K562 (cell line): ENCODE results near the gene TXLNA. TPM values are rescaled to one million over a fixed set of nuclear protein-coding genes. Genes with fewer than 3 reads are reported as not detected.

Experiments
- BDP1 ChIP-seq: IDR thresholded peaks from 3 replicates; pipeline ENCODE4 v1.6.1; 2011; ENCODE audit not compliant: insufficient read length, insufficient read depth
- COPS2 ChIP-seq: fragments of 450-650 bp; conservative IDR thresholded peaks from 2 replicates; pipeline ENCODE4 v1.6.1; 2016; ENCODE audit warnings: mild to moderate bottlenecking, moderate library complexity
- EWSR1 ChIP-seq: fragments of 450-650 bp; IDR thresholded peaks from 2 replicates; pipeline ENCODE4 v1.6.1; 2018; ENCODE audit warnings: borderline replicate concordance, mild to moderate bottlenecking, low read depth, moderate library complexity; ENCODE audit not compliant: partially characterized antibody
- KLF10 ChIP-seq: fragments of 250-450 bp; sonication (Bioruptor Pico); IDR thresholded peaks from 2 replicates; pipeline ENCODE4 v1.6.1; 2021; ENCODE audit warnings: matching md5 sums
- LEF1 ChIP-seq: fragments of 450-650 bp; IDR thresholded peaks from 2 replicates; pipeline ENCODE4 v1.6.1; 2016; ENCODE audit warnings: mild to moderate bottlenecking
- SMARCC2 ChIP-seq: fragments of 450-650 bp; IDR thresholded peaks from 2 replicates; pipeline ENCODE4 v1.6.1; 2017; ENCODE audit warnings: antibody characterized with exemption, moderate library complexity, mild to moderate bottlenecking, low read depth
- ZKSCAN1 ChIP-seq: fragments of 150-350 bp; IDR thresholded peaks from 2 replicates; pipeline ENCODE4 v1.6.1; 2016; ENCODE audit warnings: low read depth, low read length
- ZNF354B ChIP-seq: fragments of 250-450 bp; sonication (Bioruptor Pico); IDR thresholded peaks from 2 replicates; pipeline ENCODE4 v1.4.0; 2020
- ZNF384 ChIP-seq: IDR thresholded peaks from 2 replicates; pipeline ENCODE4 v1.6.1; 2012; ENCODE audit warnings: low read depth, low read length, improper control_type of control experiment
- ZNF431 ChIP-seq: sonication (generic); formaldehyde crosslinking; IDR thresholded peaks from 2 replicates; pipeline ENCODE4 v1.8.0; 2022; ENCODE audit warnings: mild to moderate bottlenecking, missing genetic modification reagents
- polyA plus RNA-seq, 8 experiments: library from polyadenylated mRNA; depleted of rRNA in 4 of 8; stranded (reverse) in 5 of 8; unstranded in 3 of 8; fragments of >200 nt; fragmentation: Nextera tagmentation in 2 of 8; fragmentation: Illumina TruSeq in 1 of 8; extraction: Ambion mirVana in 2 of 8; extraction: Trizol in 1 of 8; gene quantifications; 2 replicates each; pipeline versions ENCODE4 v1.2.1 to v1.2.3, GENCODE V29; 2011 to 2014; ENCODE audit warnings: inconsistent platforms in 1 of 8, missing spikeins in 1 of 8
- total RNA-seq, 7 experiments: library from RNA; depleted of rRNA in 6 of 7; stranded (reverse); fragments of >200 nt in 6 of 7; fragmentation: Illumina TruSeq in 2 of 7; extraction: Trizol in 2 of 7; gene quantifications; 2 replicates each; pipeline versions ENCODE4 v1.2.1 to v1.2.3, GENCODE V29; 2011 to 2021; ENCODE audit warnings: low replicate concordance in 1 of 7
- TF ChIP-seq, protein P1 (sequence below), 2 experiments: fragments of 450-650 bp; IDR thresholded peaks; 2 replicates each; pipeline ENCODE4 v1.6.1; 2018; ENCODE audit warnings: mild to moderate bottlenecking in 2 of 2, low read depth in 1 of 2; ENCODE audit not compliant: partially characterized antibody in 2 of 2
- TF ChIP-seq, protein P2 (sequence below): IDR thresholded peaks from 2 replicates; pipeline ENCODE4 v1.6.1; 2016; ENCODE audit warnings: missing genetic modification characterization, missing compliant biosample characterization
- TF ChIP-seq, protein P3 (sequence below): fragments of 450-650 bp; formaldehyde crosslinking; IDR thresholded peaks from 2 replicates; pipeline ENCODE4 v1.4.0; 2022; ENCODE audit warnings: missing genetic modification characterization
- TF ChIP-seq, protein P4 (sequence below): sonication (generic); formaldehyde crosslinking; IDR thresholded peaks from 2 replicates; pipeline ENCODE4 v1.9.0; 2022; ENCODE audit warnings: mild to moderate bottlenecking, missing genetic modification reagents

Gene TXLNA
- total and polyA plus RNA-seq, 9 of the 15 experiments (the other 6 are each of a cell fraction or from before 2014, with no cell fraction given), result 9.2 to 54.5 (median 39.3) TPM

DNA sequence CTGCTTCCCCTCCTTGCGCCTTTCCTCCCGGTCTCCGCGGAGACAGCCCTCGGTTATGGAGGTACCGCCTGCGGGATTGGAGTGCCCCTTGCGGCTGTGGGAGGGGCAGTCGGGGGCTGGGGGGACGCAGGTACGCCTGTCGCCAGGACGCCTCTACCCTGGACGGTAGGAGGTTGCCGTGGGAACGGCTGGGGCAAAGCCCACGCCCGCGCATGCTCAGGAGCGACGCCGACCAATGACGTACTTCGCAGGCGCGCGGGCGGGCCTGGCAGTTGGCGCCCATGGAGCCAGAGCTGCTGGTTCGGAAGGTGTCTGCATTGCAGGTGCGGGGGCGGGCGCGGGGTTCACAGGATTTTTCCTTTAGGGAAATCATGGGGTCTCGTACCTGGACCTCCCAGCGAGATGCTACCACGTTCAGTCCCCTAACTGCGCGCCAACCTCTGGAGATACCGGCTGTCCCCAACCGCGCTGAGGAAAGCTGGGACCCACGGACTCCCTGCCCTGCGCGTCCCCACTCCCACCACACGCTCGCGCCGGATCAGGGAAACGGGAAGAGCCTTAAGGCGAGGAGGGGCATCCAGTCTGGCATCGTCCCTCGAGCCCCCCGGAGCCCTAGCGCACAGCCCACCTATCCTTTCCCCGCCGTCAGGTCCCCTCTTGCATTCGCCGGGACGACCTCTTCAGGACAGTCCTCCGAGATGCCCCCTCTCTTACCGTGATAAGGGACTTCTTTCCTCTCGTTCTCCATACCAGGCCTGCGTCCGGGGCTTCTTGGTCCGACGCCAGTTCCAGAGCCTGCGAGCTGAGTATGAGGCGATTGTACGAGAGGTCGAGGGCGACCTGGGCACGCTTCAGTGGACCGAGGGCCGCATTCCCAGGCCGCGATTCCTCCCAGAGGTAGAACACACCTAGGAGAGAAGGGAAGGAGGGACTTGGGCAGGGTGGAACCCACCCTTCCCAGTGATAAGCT, 26.2 kb downstream of the TXLNA start, which contains the start of gene IQCC (continued):
- TF ChIP-seq, protein P1, sequence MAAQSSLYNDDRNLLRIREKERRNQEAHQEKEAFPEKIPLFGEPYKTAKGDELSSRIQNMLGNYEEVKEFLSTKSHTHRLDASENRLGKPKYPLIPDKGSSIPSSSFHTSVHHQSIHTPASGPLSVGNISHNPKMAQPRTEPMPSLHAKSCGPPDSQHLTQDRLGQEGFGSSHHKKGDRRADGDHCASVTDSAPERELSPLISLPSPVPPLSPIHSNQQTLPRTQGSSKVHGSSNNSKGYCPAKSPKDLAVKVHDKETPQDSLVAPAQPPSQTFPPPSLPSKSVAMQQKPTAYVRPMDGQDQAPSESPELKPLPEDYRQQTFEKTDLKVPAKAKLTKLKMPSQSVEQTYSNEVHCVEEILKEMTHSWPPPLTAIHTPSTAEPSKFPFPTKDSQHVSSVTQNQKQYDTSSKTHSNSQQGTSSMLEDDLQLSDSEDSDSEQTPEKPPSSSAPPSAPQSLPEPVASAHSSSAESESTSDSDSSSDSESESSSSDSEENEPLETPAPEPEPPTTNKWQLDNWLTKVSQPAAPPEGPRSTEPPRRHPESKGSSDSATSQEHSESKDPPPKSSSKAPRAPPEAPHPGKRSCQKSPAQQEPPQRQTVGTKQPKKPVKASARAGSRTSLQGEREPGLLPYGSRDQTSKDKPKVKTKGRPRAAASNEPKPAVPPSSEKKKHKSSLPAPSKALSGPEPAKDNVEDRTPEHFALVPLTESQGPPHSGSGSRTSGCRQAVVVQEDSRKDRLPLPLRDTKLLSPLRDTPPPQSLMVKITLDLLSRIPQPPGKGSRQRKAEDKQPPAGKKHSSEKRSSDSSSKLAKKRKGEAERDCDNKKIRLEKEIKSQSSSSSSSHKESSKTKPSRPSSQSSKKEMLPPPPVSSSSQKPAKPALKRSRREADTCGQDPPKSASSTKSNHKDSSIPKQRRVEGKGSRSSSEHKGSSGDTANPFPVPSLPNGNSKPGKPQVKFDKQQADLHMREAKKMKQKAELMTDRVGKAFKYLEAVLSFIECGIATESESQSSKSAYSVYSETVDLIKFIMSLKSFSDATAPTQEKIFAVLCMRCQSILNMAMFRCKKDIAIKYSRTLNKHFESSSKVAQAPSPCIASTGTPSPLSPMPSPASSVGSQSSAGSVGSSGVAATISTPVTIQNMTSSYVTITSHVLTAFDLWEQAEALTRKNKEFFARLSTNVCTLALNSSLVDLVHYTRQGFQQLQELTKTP (IDR thresholded peaks at IDR 0.05; ENCODE audit: low read depth in 1 of 2, partially characterized antibody in 2 of 2), result no peak
- TF ChIP-seq SMARCC2 (no peak), EWSR1 (no peak), BDP1 (no peak), COPS2 (no peak), ZNF431 (CRISPR knock-in tag) (no peak), ZKSCAN1 (peak; percentile 21; the same call in 1 of the 2 replicates), LEF1 (no peak), ZNF384 (no peak), ZNF354B (CRISPR knock-in tag) (no peak), KLF10 (CRISPR knock-in tag) (no peak)
- TF ChIP-seq, protein P2, sequence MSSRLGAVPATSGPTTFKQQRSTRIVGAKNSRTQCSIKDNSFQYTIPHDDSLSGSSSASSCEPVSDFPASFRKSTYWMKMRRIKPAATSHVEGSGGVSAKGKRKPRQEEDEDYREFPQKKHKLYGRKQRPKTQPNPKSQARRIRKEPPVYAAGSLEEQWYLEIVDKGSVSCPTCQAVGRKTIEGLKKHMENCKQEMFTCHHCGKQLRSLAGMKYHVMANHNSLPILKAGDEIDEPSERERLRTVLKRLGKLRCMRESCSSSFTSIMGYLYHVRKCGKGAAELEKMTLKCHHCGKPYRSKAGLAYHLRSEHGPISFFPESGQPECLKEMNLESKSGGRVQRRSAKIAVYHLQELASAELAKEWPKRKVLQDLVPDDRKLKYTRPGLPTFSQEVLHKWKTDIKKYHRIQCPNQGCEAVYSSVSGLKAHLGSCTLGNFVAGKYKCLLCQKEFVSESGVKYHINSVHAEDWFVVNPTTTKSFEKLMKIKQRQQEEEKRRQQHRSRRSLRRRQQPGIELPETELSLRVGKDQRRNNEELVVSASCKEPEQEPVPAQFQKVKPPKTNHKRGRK (tag), result no peak
- TF ChIP-seq, protein P3, sequence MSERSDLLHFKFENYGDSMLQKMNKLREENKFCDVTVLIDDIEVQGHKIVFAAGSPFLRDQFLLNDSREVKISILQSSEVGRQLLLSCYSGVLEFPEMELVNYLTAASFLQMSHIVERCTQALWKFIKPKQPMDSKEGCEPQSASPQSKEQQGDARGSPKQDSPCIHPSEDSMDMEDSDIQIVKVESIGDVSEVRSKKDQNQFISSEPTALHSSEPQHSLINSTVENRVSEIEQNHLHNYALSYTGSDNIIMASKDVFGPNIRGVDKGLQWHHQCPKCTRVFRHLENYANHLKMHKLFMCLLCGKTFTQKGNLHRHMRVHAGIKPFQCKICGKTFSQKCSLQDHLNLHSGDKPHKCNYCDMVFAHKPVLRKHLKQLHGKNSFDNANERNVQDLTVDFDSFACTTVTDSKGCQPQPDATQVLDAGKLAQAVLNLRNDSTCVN (CRISPR knock-in tag), result peak; percentile 3; the same call in 1 of the 2 replicates
- TF ChIP-seq, protein P4, sequence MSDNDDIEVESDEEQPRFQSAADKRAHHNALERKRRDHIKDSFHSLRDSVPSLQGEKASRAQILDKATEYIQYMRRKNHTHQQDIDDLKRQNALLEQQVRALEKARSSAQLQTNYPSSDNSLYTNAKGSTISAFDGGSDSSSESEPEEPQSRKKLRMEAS (CRISPR knock-in tag), result peak; percentile 73
